ENCODE results near the gene VPREB3. TPM values are rescaled to one million over a fixed set of nuclear protein-coding genes. Genes with fewer than 3 reads are reported as not detected.

The VPREB3 gene
- total and polyA plus RNA-seq, 2 donors (not counting 1 experiment from before 2014, with no cell fraction given): 92.7 to 461 TPM

- 98% methylated on average over 4 of the region's 5 CpGs for WGBS (ENCODE audit: insufficient coverage)
- intact Hi-C loops (cut with micrococcal nuclease): no loop called here
- Histone ChIP-seq H3K79me2 (ENCODE audit: control insufficient read depth, insufficient read depth, low read length) (peaks cover 44% of the 10 kb centered on the region), H3K4me2 (replicated peaks; ENCODE audit: low read depth, low read length, poor library complexity, severe bottlenecking) (no peak overlapping the region), H3K4me3 (ENCODE audit: control extremely low read depth in 1 of 5, extremely low read depth in 1 of 5, insufficient read depth in 1 of 5, low read depth in 2 of 5, low read length in 4 of 5) (no peak overlapping the region), H3K4me1 (ENCODE audit: control insufficient read depth in 2 of 2, insufficient read depth in 2 of 2, low read length in 2 of 2) (peaks cover 33 to 36% of the 10 kb centered on the region in 2 donors), H3K9ac (ENCODE audit: low read length) (no peak overlapping the region), H3K27me3 (replicated peaks in 1 of 4; ENCODE audit: control extremely low read depth in 1 of 4, control insufficient read depth in 3 of 4, insufficient read depth in 4 of 4, low read length in 3 of 4) (no peaks in the 10 kb centered on the region), H3K36me3 (replicated peaks in 1 of 2; ENCODE audit: control extremely low read depth in 1 of 2, control insufficient read depth in 1 of 2, extremely low read depth in 1 of 2, insufficient read depth in 2 of 2, low read length in 1 of 2) (peaks cover 0 to 55% of the 10 kb centered on the region in 2 experiments), H3K9me3 (ENCODE audit: control extremely low read depth in 1 of 3, control insufficient read depth in 2 of 3, insufficient read depth in 1 of 3, low read length in 2 of 3) (no peaks in the 10 kb centered on the region), H3K27ac (ENCODE audit: low read length in 2 of 2) (no peak overlapping the region), H4K20me1 (ENCODE audit: control insufficient read depth, insufficient read depth, low read length, poor library complexity, severe bottlenecking) (peaks cover 21% of the 10 kb centered on the region), H2AFZ (ENCODE audit: insufficient read depth, low read depth, low read length, poor library complexity, severe bottlenecking) (no peak overlapping the region)
- ChIA-PET CTCF (no interaction called here), POLR2A (no interaction called here)
- ATAC-seq (ENCODE audit: low read depth) (no peak), DNase-seq (no peak)
- H3K27ac Mint-ChIP-seq: peak overlapping the region; percentile 63
- TF ChIP-seq EZH2 (IDR thresholded peaks at IDR 0.05; ENCODE audit: borderline replicate concordance, insufficient read depth, low read depth, low read length, poor library complexity, severe bottlenecking): no peak
- TF ChIP-seq CTCF (IDR thresholded peaks at IDR 0.05): no peak
- peaks cover 42% of the 10 kb centered on the region for H3K4me1 Mint-ChIP-seq
- H3K27me3 Mint-ChIP-seq: no peaks in the 10 kb centered on the region
- H3K4me3 Mint-ChIP-seq: no peak overlapping the region
- no peaks in the 10 kb centered on the region for H3K9me3 Mint-ChIP-seq (ENCODE audit: insufficient read depth)
Observed at GRCh38 chr22:23796461-23796860, 42.2 kb upstream of the VPREB3 start.

- ChIA-PET POLR2A (interaction anchor here (0.6 kb wide), 1 partner anchor 160 kb away, joined by 3 read pairs; no protein-coding TSS in a partner anchor), CTCF (interaction anchor here (1.2 kb wide), 1 partner anchor 24 kb away, joined by 5 read pairs; no protein-coding TSS in a partner anchor)
- Mint-ChIP-seq H3K27me3 (no peaks in the 10 kb centered on the region), H3K4me1 (peaks cover 34% of the 10 kb centered on the region), H3K9me3 (ENCODE audit: insufficient read depth) (no peaks in the 10 kb centered on the region), H3K4me3 (no peak overlapping the region), H3K27ac (no peak overlapping the region)
- no peaks in the 10 kb centered on the region for H3K27me3 ChIP-seq (replicated peaks in 1 of 4; ENCODE audit: control extremely low read depth in 1 of 4, control insufficient read depth in 3 of 4, insufficient read depth in 4 of 4, low read length in 3 of 4)
- no peak for ATAC-seq (ENCODE audit: low read depth)
- TF ChIP-seq CTCF (IDR thresholded peaks at IDR 0.05) (no peak), EZH2 (IDR thresholded peaks at IDR 0.05; ENCODE audit: borderline replicate concordance, insufficient read depth, low read depth, low read length, poor library complexity, severe bottlenecking) (no peak)
- intact Hi-C loops (cut with micrococcal nuclease): no loop called here
- no peaks in the 10 kb centered on the region for H3K9me3 ChIP-seq (ENCODE audit: control extremely low read depth in 1 of 3, control insufficient read depth in 2 of 3, insufficient read depth in 1 of 3, low read length in 2 of 3)
- H3K27ac ChIP-seq (ENCODE audit: low read length in 2 of 2): no peak overlapping the region
- H3K4me2 ChIP-seq (replicated peaks; ENCODE audit: low read depth, low read length, poor library complexity, severe bottlenecking): no peak overlapping the region
- over 99% methylated on average over 7 of the region's 8 CpGs for WGBS (ENCODE audit: insufficient coverage)
- H3K4me1 ChIP-seq (ENCODE audit: control insufficient read depth in 2 of 2, insufficient read depth in 2 of 2, low read length in 2 of 2): peaks cover 27 to 35% of the 10 kb centered on the region in 2 donors
- peaks cover 67% of the 10 kb centered on the region for H3K79me2 ChIP-seq (ENCODE audit: control insufficient read depth, insufficient read depth, low read length)
- peaks cover 0 to 51% of the 10 kb centered on the region in 2 experiments for H3K36me3 ChIP-seq (replicated peaks in 1 of 2; ENCODE audit: control extremely low read depth in 1 of 2, control insufficient read depth in 1 of 2, extremely low read depth in 1 of 2, insufficient read depth in 2 of 2, low read length in 1 of 2)
- H3K9ac ChIP-seq (ENCODE audit: low read length): no peak overlapping the region
- DNase-seq: no peak
- no peak overlapping the region for H3K4me3 ChIP-seq (ENCODE audit: control extremely low read depth in 1 of 5, extremely low read depth in 1 of 5, insufficient read depth in 1 of 5, low read depth in 2 of 5, low read length in 4 of 5)
- no peak overlapping the region for H2AFZ ChIP-seq (ENCODE audit: insufficient read depth, low read depth, low read length, poor library complexity, severe bottlenecking)
- peaks cover 50% of the 10 kb centered on the region for H4K20me1 ChIP-seq (ENCODE audit: control insufficient read depth, insufficient read depth, low read length, poor library complexity, severe bottlenecking)
Observed at GRCh38 chr22:23793326-23793725, 39.1 kb upstream of the VPREB3 start.

Measured in B cell (primary cell).